Measurements from ENCODE around the gene CAMTA2. TPM values are rescaled to one million over a fixed set of nuclear protein-coding genes. Genes with fewer than 3 reads are reported as not detected.

Gene CAMTA2
- polyA plus RNA-seq, 2 of the 4 experiments (the other 2 are of a cell fraction): 12.4 to 30.3 TPM

GRCh38 chr17:4994081-4994595 lies 6.7 kb upstream of the CAMTA2 start:
- TF ChIP-seq ZFP36 (IDR thresholded peaks at IDR 0.05; ENCODE audit: borderline replicate concordance, partially characterized antibody) (no peak), EHMT2 (IDR thresholded peaks at IDR 0.05; ENCODE audit: low read depth) (no peak), CBX2 (IDR thresholded peaks at IDR 0.05; ENCODE audit: borderline replicate concordance, low read depth) (no peak), BHLHE40 (IDR thresholded peaks at IDR 0.05; ENCODE audit: low read depth, low read length) (no peak), FOSB (CRISPR knock-in tag; IDR thresholded peaks at IDR 0.05) (no peak), E2F6 (IDR thresholded peaks at IDR 0.05; ENCODE audit: borderline replicate concordance, low read depth) (no peak), MAZ (IDR thresholded peaks at IDR 0.05; ENCODE audit: borderline replicate concordance, low read depth, low read length) (no peak), HOXB5 (CRISPR knock-in tag; IDR thresholded peaks at IDR 0.05) (no peak), FOSL2 (IDR thresholded peaks at IDR 0.05) (no peak), FOSL2 (CRISPR knock-in tag; IDR thresholded peaks at IDR 0.05) (no peak), ELK1 (IDR thresholded peaks at IDR 0.05; ENCODE audit: low read depth, low read length) (no peak), RAD21 (conservative IDR thresholded peaks at IDR 0.05 in 1 of 2, IDR thresholded peaks at IDR 0.05 in 1 of 2) (no peak), RARB (CRISPR knock-in tag; IDR thresholded peaks at IDR 0.05) (no peak), SREBF2 (IDR thresholded peaks at IDR 0.05) (no peak), POLR2AphosphoS2 (conservative IDR thresholded peaks at IDR 0.05; ENCODE audit: low read length) (no peak), JUN (IDR thresholded peaks at IDR 0.05) (no peak), KDM1A (IDR thresholded peaks at IDR 0.05; ENCODE audit: low read depth) (no peak), POLR2A (IDR thresholded peaks at IDR 0.05; ENCODE audit: low read length) (no peak)
- Histone ChIP-seq H3K27ac (no peak overlapping the region), H3K4me2 (no peak overlapping the region), H3K4me3 (no peak overlapping the region), H3K9me3 (no peaks in the 10 kb centered on the region), H3K4me1 (peaks cover 11% of the 10 kb centered on the region)
- DNase-seq (ENCODE audit: low read depth in 1 of 2, low spot score in 1 of 2): no peak
- POLR2A ChIA-PET: no interaction called here
- no peak for FAIRE-seq
- no peak for ATAC-seq
- 84% methylated on average over 6 of the region's 6 CpGs for WGBS (ENCODE audit: missing lambda C conversion rate)
- CTCF ChIA-PET: interaction anchor here (0.6 to 4.9 kb wide), 7 partner anchors 7 to 91 kb away, joined by 3 to 30 read pairs (median 7); partner anchors contain the start of genes CAMTA2 and CHRNE

GRCh38 chr17:4987767-4988567 lies 492 bp upstream of the CAMTA2 start:
- TF ChIP-seq ELK1 (IDR thresholded peaks at IDR 0.05; ENCODE audit: low read depth, low read length) (no peak), RARB (CRISPR knock-in tag; IDR thresholded peaks at IDR 0.05) (no peak), EHMT2 (IDR thresholded peaks at IDR 0.05; ENCODE audit: low read depth) (no peak), E2F6 (IDR thresholded peaks at IDR 0.05; ENCODE audit: borderline replicate concordance, low read depth) (no peak), MYC (IDR thresholded peaks at IDR 0.05; ENCODE audit: borderline replicate concordance, low read length) (no peak), RFX5 (IDR thresholded peaks at IDR 0.05) (no peak), CBX8 (IDR thresholded peaks at IDR 0.05) (no peak), ZFP36 (IDR thresholded peaks at IDR 0.05; ENCODE audit: borderline replicate concordance, partially characterized antibody) (no peak), HEYL (CRISPR knock-in tag; IDR thresholded peaks at IDR 0.05) (no peak), NR3C1 (IDR thresholded peaks at IDR 0.05) (no peak), POLR2AphosphoS2 (conservative IDR thresholded peaks at IDR 0.05; ENCODE audit: low read length) (no peak), KDM1A (IDR thresholded peaks at IDR 0.05; ENCODE audit: low read depth) (no peak)
- ChIA-PET POLR2A (interaction anchor here (0.9 to 3.0 kb wide), 5 partner anchors 10 to 198 kb away, joined by 3 to 17 read pairs (median 13); partner anchors contain the start of genes INCA1, KIF1C, RNF167 and SLC25A11), CTCF (interaction anchor here (0.6 to 6.5 kb wide), 39 partner anchors 7 to 471 kb away, joined by 3 to 148 read pairs (median 6); partner anchors contain the start of genes CHRNE, ENO3, INCA1 and KIF1C)
- peak overlapping the region; percentile 78 for H3K4me3 ChIP-seq
- WGBS (ENCODE audit: missing lambda C conversion rate): 36% methylated on average over 30 of the region's 30 CpGs
- H3K9me3 ChIP-seq: no peaks in the 10 kb centered on the region
- FAIRE-seq (no peak), ATAC-seq (no peak), DNase-seq (ENCODE audit: low read depth in 1 of 2, low spot score in 1 of 2) (peak in 1 of 2 experiments; percentile 32)
- peak overlapping the region; percentile 88 to 91 for H3K27ac ChIP-seq
- peaks cover 21% of the 10 kb centered on the region for H3K4me1 ChIP-seq
- peak overlapping the region; percentile 89 for H3K4me2 ChIP-seq

Data from A549 (cell line).